Bronchial epithelial cell (primary cell): ENCODE data around the gene DNAJA2. TPM values are rescaled to one million over a fixed set of nuclear protein-coding genes. Genes with fewer than 3 reads are reported as not detected.

Source experiments
- DNase-seq: peaks from one replicate; pipeline ENCODE4 v3.0.0-alpha.2; 2010; ENCODE audit warnings: low read depth
- FAIRE-seq: peaks from 2 replicates; lab custom pipeline; 2011; peaks lifted over from hg19 to GRCh38; lab: Jason Lieb, UNC
- H3K27me3 ChIP-seq: 2 replicates; pipeline ENCODE4 v1.5.1; 2011; ENCODE audit warnings: low read length; ENCODE audit not compliant: control insufficient read depth, insufficient read depth
- H3K36me3 ChIP-seq: 2 replicates; pipeline ENCODE4 v1.5.1; 2011; ENCODE audit warnings: low read length; ENCODE audit not compliant: control insufficient read depth, insufficient read depth
- H3K4me3 ChIP-seq: 2 replicates; pipeline ENCODE4 v1.5.1; 2011; ENCODE audit warnings: mild to moderate bottlenecking, low read depth, low read length, control low read depth
- total RNA-seq: library from RNA; depleted of rRNA; stranded (reverse); fragments of >200 nt; gene quantifications from 2 replicates; pipeline ENCODE4 v1.2.1, GENCODE V29; 2014
- TF ChIP-seq, protein P1 (sequence below): IDR thresholded peaks from 2 replicates; pipeline ENCODE4 v1.5.1; 2011; ENCODE audit warnings: mild to moderate bottlenecking, moderate library complexity, low read length, control low read depth, inconsistent platforms; ENCODE audit not compliant: insufficient read depth, severe bottlenecking

DNAJA2 gene
- total RNA-seq, 1 donor from 2014 or later, result 112 TPM

DNA sequence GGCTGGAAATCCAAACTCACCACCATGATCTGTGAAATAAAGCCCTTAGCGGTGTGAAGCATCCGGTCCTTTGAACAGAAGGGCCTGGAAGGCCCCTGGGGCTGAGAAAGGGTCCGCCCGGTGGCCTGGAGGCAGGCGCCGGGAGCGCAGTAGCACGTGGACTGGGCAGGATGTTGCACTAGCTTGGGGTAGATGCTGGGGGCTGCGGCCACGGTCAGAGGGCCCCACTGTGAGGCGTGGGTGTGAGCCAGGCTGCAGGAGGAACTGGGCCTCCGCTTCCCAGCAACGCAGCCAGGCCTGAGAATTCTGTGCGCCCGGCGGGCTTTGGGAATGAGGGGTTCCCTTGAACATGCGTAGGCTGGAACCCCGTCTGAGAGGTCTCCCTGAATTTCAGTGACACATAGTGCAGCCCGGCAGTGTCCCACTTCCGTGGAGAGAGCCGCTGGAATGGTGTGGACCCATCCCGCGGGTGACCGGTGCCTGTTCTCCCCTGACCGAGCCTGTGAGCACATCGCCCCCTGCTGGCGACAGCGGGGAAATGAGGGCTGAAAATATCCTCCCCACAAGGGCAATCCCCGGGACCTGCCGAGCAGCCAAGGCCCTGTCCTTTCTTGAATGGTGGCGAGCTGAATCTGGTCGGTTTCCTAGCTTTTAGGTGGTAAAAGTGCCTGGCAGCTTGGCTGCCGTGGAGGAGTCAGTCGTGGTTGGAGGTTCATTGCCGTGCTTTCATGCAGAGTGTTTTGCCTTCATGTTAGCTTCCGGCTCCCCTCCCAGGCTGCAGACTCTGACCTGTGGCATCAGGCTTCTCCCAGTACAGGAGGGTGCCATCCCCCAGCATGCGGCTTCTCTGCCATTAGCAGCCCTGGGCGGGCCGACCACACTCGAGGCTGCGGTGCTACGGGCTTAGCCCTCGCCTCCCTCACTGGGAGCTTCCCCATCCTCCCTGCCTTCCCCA lies 43.8 kb downstream of the DNAJA2 start:
- H3K36me3 ChIP-seq, result peaks cover 25% of the 10 kb centered on the region
- FAIRE-seq, result peak; percentile 58

DNA sequence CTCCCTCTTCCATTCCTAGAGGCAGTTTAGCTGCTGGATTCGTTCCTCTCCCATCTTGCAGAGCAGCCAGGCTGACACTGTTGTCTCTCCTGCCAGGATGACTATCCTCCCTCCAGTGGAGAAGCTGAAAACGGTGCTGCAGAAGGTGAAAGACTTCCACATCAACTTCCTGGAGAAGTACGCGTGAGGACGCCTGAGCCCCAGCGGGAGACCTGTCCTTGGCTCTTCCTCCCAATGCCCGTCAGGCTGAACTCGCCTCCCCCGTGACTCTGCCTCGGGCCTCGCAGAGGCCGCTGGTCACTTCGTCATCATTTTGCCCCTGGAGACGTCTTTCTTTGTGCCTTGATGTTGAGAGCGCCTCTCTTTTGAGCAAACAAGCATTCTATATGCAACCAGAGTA lies 44.7 kb downstream of the DNAJA2 start:
- no peak for FAIRE-seq
- H3K4me3 ChIP-seq, result no peak overlapping the region

More for the DNA sequence above, 43.8 kb downstream of the DNAJA2 start:
- H3K4me3 ChIP-seq, result no peak overlapping the region
- TF ChIP-seq, protein P1, sequence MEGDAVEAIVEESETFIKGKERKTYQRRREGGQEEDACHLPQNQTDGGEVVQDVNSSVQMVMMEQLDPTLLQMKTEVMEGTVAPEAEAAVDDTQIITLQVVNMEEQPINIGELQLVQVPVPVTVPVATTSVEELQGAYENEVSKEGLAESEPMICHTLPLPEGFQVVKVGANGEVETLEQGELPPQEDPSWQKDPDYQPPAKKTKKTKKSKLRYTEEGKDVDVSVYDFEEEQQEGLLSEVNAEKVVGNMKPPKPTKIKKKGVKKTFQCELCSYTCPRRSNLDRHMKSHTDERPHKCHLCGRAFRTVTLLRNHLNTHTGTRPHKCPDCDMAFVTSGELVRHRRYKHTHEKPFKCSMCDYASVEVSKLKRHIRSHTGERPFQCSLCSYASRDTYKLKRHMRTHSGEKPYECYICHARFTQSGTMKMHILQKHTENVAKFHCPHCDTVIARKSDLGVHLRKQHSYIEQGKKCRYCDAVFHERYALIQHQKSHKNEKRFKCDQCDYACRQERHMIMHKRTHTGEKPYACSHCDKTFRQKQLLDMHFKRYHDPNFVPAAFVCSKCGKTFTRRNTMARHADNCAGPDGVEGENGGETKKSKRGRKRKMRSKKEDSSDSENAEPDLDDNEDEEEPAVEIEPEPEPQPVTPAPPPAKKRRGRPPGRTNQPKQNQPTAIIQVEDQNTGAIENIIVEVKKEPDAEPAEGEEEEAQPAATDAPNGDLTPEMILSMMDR, result peak; percentile 93
- H3K27me3 ChIP-seq, result no peaks in the 10 kb centered on the region
- peak; percentile 31 for DNase-seq

DNA sequence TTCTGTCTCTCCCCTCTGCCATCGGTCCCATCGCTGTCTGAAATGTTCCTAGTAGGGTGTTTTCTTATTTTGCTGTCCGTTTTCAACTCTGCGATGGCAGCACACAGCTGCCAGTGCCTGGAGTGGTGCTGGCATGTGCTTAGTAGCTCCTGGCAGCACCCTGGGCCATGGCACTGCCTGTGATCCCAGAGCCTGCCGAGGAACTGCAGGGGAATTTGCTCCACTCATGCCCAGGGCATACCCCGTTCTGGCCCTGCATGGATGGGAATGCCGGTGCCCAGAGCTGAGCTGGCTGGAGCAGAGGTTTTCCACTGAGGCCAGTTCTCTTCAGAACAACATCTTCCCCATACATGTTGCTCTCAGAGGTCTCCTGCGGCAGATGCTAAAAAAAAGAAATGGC lies 46.2 kb downstream of the DNAJA2 start:
- no peak for DNase-seq
- Histone ChIP-seq H3K36me3 (peaks cover 43% of the 10 kb centered on the region), H3K4me3 (no peak overlapping the region), H3K27me3 (no peaks in the 10 kb centered on the region)
- TF ChIP-seq, protein P1, result no peak
- peak; percentile 43 for FAIRE-seq

More for the DNA sequence above, 44.7 kb downstream of the DNAJA2 start:
- DNase-seq, result no peak
- TF ChIP-seq, protein P1, result no peak
- no peaks in the 10 kb centered on the region for H3K27me3 ChIP-seq
- peaks cover 34% of the 10 kb centered on the region for H3K36me3 ChIP-seq

DNA sequence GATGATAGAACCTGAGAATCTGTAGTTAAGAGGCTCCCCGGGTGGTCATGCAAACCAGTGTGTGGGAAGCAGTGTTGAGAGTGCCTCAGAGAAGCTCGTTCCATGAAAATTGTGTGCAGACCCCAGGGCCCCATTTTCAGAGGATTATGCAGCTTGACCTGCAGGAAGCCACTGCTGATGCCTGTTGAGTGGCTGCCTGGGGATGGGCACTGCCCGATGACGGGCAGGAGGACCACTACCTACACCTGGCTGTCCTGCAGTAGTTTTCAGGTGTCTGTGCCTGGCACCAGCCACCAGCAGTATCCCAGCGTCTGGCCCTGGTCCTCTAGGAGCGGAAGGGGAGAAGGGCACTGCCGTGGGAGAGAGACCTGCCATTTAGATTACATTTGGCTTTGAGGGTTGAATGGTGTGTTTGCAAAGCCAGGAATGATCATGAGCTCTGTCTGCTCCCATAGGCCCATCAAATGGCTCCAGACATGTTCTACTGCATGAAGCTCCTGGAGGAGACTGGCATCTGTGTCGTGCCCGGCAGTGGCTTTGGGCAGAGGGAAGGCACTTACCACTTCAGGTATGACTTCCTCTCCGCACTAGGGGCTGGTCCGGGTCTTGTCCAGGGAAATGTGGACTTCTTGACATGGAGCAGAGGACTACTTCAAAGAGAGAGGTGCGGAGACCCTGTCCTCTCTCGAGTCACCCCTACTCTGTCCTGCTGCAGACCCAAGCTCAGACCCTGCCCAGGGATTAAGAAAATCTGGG lies 46.8 kb downstream of the DNAJA2 start:
- TF ChIP-seq, protein P1, result no peak
- Histone ChIP-seq H3K27me3 (no peaks in the 10 kb centered on the region), H3K4me3 (no peak overlapping the region), H3K36me3 (peaks cover 48% of the 10 kb centered on the region)
- no peak for FAIRE-seq
- no peak for DNase-seq

DNA sequence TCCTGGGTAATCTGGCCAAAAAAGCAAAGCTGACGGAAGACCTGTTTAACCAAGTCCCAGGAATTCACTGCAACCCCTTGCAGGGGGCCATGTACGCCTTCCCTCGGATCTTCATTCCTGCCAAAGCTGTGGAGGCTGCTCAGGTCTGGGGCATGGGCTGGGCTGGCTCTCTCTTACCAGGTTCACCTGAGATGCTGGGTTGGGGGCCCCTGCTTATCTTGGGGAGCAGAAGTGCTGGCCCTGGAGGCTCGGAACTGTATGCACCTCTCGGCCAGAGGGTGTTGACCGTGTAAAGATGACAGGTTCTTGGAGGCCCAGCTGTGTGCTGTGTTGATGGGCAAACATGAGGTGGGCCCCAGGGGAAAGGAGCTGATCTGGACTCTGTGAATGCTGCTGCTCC lies 49.1 kb downstream of the DNAJA2 start:
- no peak for DNase-seq
- Histone ChIP-seq H3K4me3 (no peak overlapping the region), H3K36me3 (peaks cover 45% of the 10 kb centered on the region), H3K27me3 (no peaks in the 10 kb centered on the region)
- TF ChIP-seq, protein P1, result no peak
- no peak for FAIRE-seq
